Calu3 (cell line): Measurements from ENCODE around the gene CDC42EP1. TPM values are rescaled to one million over a fixed set of nuclear protein-coding genes. Genes with fewer than 3 reads are reported as not detected.

ENCODE experiments used
- BruUV-seq: library from RNA; stranded (reverse); fragments of 400-500 nt; replicated peaks from 2 replicates; lab custom pipeline; 2021; lab: Mats Ljungman, UMichigan
- CTCF ChIA-PET: fragments of 300-600 bp; sonication (Branson Sonifier 250); formaldehyde crosslinking; loops from one replicate; lab custom pipeline; 2022; ENCODE audit warnings: antibody characterized with exemption; lab: Charles Lee
- DNase-seq: peaks from one replicate; pipeline ENCODE4 v3.0.0; 2022
- H3K27ac Mint-ChIP-seq: one replicate; pipeline ENCODE4 v1.8.0; 2022; ENCODE audit warnings: mixed read lengths; ENCODE audit not compliant: unreplicated experiment
- H3K27me3 Mint-ChIP-seq: one replicate; pipeline ENCODE4 v1.8.0; 2022; ENCODE audit warnings: mixed read lengths; ENCODE audit not compliant: unreplicated experiment
- H3K36me3 Mint-ChIP-seq: one replicate; pipeline ENCODE4 v1.8.0; 2022; ENCODE audit warnings: mild to moderate bottlenecking, moderate library complexity, mixed read lengths; ENCODE audit not compliant: insufficient read depth, unreplicated experiment
- H3K4me1 Mint-ChIP-seq: one replicate; pipeline ENCODE4 v1.8.0; 2022; ENCODE audit warnings: mild to moderate bottlenecking, low read depth, mixed read lengths; ENCODE audit not compliant: unreplicated experiment
- H3K4me3 Mint-ChIP-seq: one replicate; pipeline ENCODE4 v1.8.0; 2022; ENCODE audit warnings: mild to moderate bottlenecking, low read depth, moderate library complexity, mixed read lengths; ENCODE audit not compliant: unreplicated experiment
- H3K9me3 Mint-ChIP-seq: one replicate; pipeline ENCODE4 v1.8.0; 2022; ENCODE audit warnings: low read depth, mixed read lengths; ENCODE audit not compliant: unreplicated experiment
- CTCF ChIP-seq: fragments of 200-600 bp; IDR thresholded peaks from one replicate; pipeline ENCODE4 v1.8.0; 2022; ENCODE audit warnings: antibody characterized with exemption; ENCODE audit not compliant: unreplicated experiment
- intact Hi-C: fragments of 100-400 bp; cut with micrococcal nuclease; formaldehyde crosslinking; loops from one replicate; pipeline ENCODE4 v1.10.0; 2022; ENCODE audit not compliant: unreplicated experiment
- total RNA-seq: library from RNA; stranded (reverse); gene quantifications from 2 replicates; pipeline ENCODE4 v1.2.3, GENCODE V29; 2022

Gene CDC42EP1
- total RNA-seq, 1 experiment from 2014 or later: 162 TPM

- Mint-ChIP-seq H3K9me3 (no peaks in the 10 kb centered on the region), H3K27ac (peak overlapping the region; percentile 100), H3K4me1 (peaks cover 82% of the 10 kb centered on the region), H3K36me3 (peaks cover 94% of the 10 kb centered on the region), H3K27me3 (no peaks in the 10 kb centered on the region), H3K4me3 (peak overlapping the region; percentile 87)
- TF ChIP-seq CTCF: no peak
- BruUV-seq: no TSS peak
- CTCF ChIA-PET: interaction anchor here (0.6 to 1.9 kb wide), 9 partner anchors 11 to 103 kb away, joined by 3 to 17 read pairs (median 5); no protein-coding TSS in a partner anchor
- DNase-seq: peak; percentile 71
- intact Hi-C loops: no loop called here
These were observed 430 bp downstream of the CDC42EP1 start for GRCh38 chr22:37560608-37561211.

GRCh38 chr22:37561212-37562048 is 1.1 kb downstream of the CDC42EP1 start:
- CTCF ChIA-PET: interaction anchor here (0.7 to 1.9 kb wide), 14 partner anchors 9 to 89 kb away, joined by 3 to 17 read pairs (median 4); no protein-coding TSS in a partner anchor
- TSS peak; percentile 18 for BruUV-seq
- H3K4me1 Mint-ChIP-seq: peaks cover 82% of the 10 kb centered on the region
- H3K4me3 Mint-ChIP-seq: peak overlapping the region; percentile 87
- H3K27ac Mint-ChIP-seq: peak overlapping the region; percentile 100
- H3K9me3 Mint-ChIP-seq: no peaks in the 10 kb centered on the region
- H3K36me3 Mint-ChIP-seq: peaks cover 94% of the 10 kb centered on the region
- DNase-seq: peak; percentile 97
- intact Hi-C loops: no loop called here
- H3K27me3 Mint-ChIP-seq: no peaks in the 10 kb centered on the region
- TF ChIP-seq CTCF: peak; percentile 90

- H3K27ac Mint-ChIP-seq: peak overlapping the region; percentile 100
- BruUV-seq: no TSS peak
- H3K36me3 Mint-ChIP-seq: peaks cover 94% of the 10 kb centered on the region
- no peaks in the 10 kb centered on the region for H3K27me3 Mint-ChIP-seq
- no peak for TF ChIP-seq CTCF
- H3K4me3 Mint-ChIP-seq: peak overlapping the region; percentile 87
- intact Hi-C loops: no loop called here
- CTCF ChIA-PET: interaction anchor here (0.7 to 2.3 kb wide), 16 partner anchors 8 to 333 kb away, joined by 3 to 17 read pairs (median 4); no protein-coding TSS in a partner anchor
- no peaks in the 10 kb centered on the region for H3K9me3 Mint-ChIP-seq
- DNase-seq: no peak
- H3K4me1 Mint-ChIP-seq: peaks cover 82% of the 10 kb centered on the region
These were observed 2.0 kb downstream of the CDC42EP1 start for GRCh38 chr22:37562049-37562875.
